GM18907 (cell line): Measurements from ENCODE around the gene ASTN2.

Experiments used
- ATAC-seq: cut with Tn5 transposase; IDR thresholded peaks from one replicate; pipeline ENCODE4 v1.9.1; 2021; ENCODE audit warnings: mild to moderate bottlenecking, moderate library complexity; ENCODE audit not compliant: unreplicated experiment

The ASTN2 gene

DNA sequence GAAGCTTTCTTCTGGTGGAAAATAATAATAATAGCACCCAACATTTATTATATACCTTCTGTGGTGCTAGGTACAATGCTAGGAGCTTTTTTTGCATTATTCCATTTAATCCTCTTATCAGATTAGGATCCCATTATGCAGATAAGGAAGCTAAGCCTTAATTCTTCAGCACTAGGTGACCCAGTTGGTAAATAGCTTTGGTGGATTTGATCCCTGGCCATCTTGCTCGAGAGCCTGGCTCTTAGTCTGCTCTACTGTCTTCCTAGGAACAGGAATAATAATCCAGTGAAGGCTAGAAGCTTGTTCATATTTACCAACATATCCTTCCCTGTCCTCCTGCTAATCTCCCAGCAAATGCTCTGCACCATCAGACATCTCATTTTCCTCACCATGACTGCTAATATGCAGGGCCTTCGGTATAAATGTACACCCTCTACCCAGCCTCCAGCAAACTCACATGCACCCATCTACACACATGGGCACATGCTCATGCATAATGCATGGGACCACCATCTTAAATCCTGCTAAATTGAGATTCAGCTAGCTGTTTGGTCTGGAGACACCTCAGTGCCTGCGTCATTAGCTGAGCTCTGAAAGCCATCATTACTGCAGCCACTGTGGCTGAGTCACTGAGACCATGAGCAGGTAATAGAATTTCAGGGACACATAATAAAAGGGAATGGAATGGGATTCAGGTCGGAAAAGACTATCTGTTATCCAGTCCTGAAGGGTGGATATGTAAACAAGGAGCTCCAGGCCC lies 640.3 kb downstream of the ASTN2 start:
- no peak for ATAC-seq

DNA sequence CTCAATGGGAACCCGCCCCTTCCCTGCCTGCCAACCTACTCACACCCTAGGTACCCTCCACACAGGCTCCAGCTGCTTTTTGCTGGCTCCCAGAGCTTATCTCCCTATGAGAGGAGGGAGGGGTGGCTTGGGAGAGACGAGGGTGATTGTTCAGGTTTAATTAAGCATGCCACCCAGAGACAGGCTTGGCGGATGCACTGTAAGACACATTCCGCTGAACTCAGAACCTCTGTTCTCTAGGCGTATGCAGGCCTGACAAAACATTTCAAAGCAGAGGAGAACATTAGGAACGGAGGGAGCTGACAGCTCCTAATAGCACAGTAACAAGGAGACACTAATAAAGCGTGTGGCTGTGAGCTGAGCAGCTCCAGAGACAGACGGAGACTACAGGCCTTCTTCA lies 647.6 kb downstream of the ASTN2 start:
- no peak for ATAC-seq

GRCh38 chr9:116765011-116765410 lies 649.8 kb downstream of the ASTN2 start:
- no peak for ATAC-seq

- ATAC-seq: peak; percentile 50
Measured at GRCh38 chr9:116763770-116764169, 651.1 kb downstream of the ASTN2 start.

GRCh38 chr9:116760636-116761035 lies 654.2 kb downstream of the ASTN2 start:
- no peak for ATAC-seq

DNA sequence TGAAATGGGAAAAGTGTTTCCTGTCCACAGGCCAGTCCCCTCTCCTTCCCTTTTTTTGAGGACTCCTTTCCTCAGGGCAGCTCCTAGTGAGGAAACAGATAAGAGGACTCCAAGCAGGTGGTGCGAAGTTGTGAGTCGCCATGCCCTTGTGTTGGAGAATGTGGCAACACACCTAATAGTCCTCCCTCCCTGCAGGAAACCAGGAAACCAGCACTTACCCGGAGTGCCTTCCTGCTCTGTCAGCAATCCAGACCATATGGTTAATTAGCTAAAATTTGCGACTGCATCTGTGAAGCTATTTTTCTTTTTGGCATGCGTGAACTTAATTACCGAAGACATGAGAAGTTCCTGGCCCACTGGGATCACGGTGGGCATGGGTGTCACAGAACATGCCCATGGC lies 657.8 kb downstream of the ASTN2 start:
- no peak for ATAC-seq

GRCh38 chr9:116753389-116753788 lies 661.5 kb downstream of the ASTN2 start:
- ATAC-seq: no peak

DNA sequence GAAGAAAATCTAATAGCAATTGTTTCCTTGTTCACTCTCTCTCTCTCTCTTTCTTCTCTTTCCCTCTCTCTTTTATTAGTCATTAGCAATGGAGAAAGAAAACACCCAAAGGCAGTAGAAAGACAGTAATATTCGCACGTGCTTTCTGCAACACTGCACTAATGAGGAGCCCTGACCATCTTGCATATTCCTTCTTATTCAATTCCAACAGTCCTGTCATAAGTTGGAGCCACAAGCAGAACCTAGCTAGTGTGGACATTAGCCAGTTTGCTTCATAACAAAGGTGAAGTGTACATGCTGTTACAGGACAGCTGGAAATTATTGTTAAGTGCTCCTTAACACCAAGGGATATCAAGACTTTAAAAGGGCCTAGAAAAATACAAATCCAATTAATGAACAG lies 664.3 kb downstream of the ASTN2 start:
- ATAC-seq: no peak

DNA sequence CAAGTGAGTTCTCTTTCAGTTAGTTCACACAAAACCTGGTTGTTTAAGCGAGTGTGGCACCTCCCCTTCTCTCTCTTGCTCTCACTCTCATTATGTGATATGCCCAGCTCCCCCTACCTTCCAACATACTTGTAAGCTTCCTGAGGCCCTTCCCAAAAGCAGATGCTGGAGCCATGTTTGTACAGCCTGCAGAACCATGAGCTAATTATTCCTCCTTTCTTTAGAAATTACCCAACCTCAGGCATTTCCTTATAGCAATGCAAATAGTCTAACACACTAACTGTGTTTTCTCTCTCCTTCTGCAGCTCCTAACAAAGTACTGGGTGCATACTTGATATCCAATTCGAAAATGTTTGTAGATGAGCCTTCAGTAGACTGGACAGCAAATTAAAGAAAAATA lies 665.1 kb downstream of the ASTN2 start:
- ATAC-seq: no peak

- ATAC-seq: no peak
Measured at GRCh38 chr9:116749176-116749575, 665.7 kb downstream of the ASTN2 start.

GRCh38 chr9:116741742-116742141 lies 673.1 kb downstream of the ASTN2 start:
- ATAC-seq: no peak

- no peak for ATAC-seq
Measured at GRCh38 chr9:116741086-116741740, 673.6 kb downstream of the ASTN2 start.

GRCh38 chr9:116737152-116737546 lies 677.7 kb downstream of the ASTN2 start:
- ATAC-seq: peak; percentile 78

DNA sequence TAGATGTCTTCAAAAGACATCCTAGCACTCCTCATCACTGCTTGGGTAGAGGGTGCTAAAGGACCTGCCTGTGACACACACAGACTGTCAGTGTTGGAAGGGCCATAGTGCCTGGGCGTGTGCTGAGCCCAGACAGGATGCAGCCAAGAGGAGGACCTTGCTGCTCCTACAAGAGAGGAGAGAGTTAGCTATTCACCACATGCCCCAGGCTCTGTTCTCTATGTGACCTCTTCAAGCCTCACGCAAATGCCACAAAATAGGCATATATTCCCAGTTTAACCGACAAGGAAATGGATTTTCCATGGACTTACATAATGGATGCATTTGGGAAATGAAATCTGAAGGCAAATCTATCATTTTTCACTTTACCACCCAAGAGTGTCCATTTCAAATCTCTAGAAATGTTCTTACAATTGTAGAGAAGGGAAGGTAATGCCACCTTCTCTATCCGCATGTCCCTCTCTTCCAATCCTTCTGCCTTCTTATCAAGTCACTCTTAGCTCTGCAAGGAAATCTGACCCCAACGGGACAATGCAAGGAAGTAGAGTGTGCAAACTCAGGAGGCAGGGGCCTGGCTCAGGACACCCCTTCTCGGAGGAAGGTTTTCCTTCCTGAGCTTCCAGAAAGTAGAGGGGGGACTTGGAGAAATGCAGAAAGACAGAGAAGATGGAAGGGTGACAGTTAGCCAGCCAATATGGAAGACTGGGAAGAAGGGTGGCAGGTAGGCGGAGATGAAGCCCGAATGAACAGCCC lies 678.3 kb downstream of the ASTN2 start:
- no peak for ATAC-seq

DNA sequence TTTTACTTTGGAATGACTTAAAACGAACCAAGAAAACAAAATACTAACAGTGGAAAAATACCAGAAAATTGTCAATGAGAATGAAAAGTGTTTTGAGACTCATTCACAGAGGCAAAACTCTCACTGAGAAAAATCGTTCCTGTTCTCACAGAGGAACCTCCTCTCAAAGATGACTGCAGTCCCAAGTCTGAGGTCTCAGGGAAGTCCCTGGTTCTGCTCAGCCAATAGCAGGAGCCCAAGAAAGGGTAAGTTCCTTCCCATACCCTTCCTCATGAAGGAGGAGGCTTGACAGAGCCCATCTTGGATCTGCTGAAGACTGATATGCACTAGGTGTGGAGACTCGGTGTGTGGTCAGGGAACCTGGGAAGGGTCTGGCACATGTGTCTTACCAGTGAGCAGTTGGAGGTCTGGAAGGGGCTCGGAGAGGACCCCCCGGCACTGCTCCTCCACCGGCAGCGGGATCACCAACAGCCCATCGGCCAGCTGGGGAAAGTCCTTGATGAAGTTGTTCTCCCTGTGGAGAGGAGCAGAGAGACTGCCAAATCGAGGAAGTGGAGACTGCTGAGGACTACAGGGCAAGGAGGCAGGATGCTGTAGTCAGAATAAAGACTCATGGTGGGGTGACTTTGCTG lies 681.7 kb downstream of the ASTN2 start:
- ATAC-seq: no peak

- ATAC-seq: no peak
Measured at GRCh38 chr9:116726602-116727001, 688.3 kb downstream of the ASTN2 start.

- ATAC-seq: no peak
Measured at GRCh38 chr9:116724123-116724522, 690.7 kb downstream of the ASTN2 start.

- no peak for ATAC-seq
Measured at GRCh38 chr9:116721944-116722343, 692.9 kb downstream of the ASTN2 start.

- ATAC-seq: no peak
Measured at GRCh38 chr9:116721411-116721810, 693.4 kb downstream of the ASTN2 start.

DNA sequence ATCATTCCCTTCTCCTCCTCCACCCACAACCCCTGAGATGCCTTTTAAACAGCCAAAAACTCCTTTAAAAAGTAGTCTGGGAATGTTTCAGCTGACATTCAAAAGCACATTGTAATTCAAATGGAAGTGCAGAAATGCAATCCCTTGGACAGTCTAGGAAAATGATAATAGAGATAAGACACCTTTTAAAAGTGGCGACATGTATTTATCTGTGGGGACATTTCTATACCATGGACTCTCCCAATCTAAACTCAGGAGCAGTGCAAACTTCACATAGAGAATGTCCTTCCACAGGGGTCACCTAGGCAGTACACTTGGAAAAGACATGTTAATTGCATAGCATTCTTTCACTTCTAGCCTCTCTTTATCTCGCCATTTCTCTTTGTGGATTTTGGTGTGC lies 694.7 kb downstream of the ASTN2 start:
- ATAC-seq: no peak

DNA sequence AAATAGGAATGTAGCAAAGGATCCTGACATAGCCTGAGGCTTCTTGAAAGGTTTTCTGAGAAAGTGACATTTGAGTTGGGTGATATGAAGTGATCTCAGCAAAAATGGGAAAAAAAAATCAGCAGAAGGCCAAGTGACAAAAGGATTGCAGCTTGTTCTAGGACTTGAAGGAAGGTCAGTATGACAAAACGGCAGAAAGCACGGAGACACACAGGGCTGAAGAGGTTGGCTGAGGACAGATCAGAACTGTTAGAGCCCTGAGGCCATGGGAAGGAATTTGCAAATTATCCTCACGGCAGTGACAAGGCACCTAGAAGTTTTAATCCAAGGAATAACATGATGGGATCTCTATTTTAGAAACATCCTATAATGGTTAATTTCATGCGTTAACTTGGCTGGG lies 696.7 kb downstream of the ASTN2 start:
- no peak for ATAC-seq
